BJ (cell line): ENCODE results near the gene CASTOR1. TPM values are rescaled to one million over a fixed set of nuclear protein-coding genes. Genes with fewer than 3 reads are reported as not detected.

Experiments used
- CTCF ChIA-PET: fragments of 350-600 bp; formaldehyde crosslinking; extraction: SDS; loops from one replicate; lab custom pipeline; 2021; ENCODE audit warnings: antibody characterized with exemption, inconsistent platforms; lab: Yijun Ruan, JAX
- POLR2A ChIA-PET: fragments of 300-600 bp; sonication (Branson Sonifier 250); formaldehyde crosslinking; extraction: SDS; loops from one replicate; lab custom pipeline; 2021; ENCODE audit warnings: antibody characterized with exemption; lab: Charles Lee
- DNase-seq: peaks from one replicate; pipeline ENCODE4 v3.0.0-alpha.2; 2011; ENCODE audit warnings: low read depth
- H3K27me3 ChIP-seq: 2 replicates; pipeline ENCODE4 v1.6.0; 2011; ENCODE audit warnings: low read length; ENCODE audit not compliant: control insufficient read depth, insufficient read depth
- H3K36me3 ChIP-seq: 2 replicates; pipeline ENCODE4 v1.5.1; 2011; ENCODE audit warnings: low read length; ENCODE audit not compliant: control insufficient read depth, insufficient read depth
- H3K4me3 ChIP-seq: 2 replicates; pipeline ENCODE4 v1.5.1; 2011; ENCODE audit warnings: low read depth, mild to moderate bottlenecking, control low read depth, low read length
- CTCF ChIP-seq: IDR thresholded peaks from 2 replicates; pipeline ENCODE4 v1.5.1; 2011; ENCODE audit warnings: low read depth, mild to moderate bottlenecking, control low read depth, inconsistent platforms, low read length, moderate library complexity; ENCODE audit not compliant: insufficient read depth
- polyA plus RNA-seq: library from polyadenylated mRNA; depleted of rRNA; stranded (reverse); fragments of >200 nt; gene quantifications from 2 replicates; pipeline ENCODE4 v1.2.3, GENCODE V29; 2011

Gene CASTOR1
- polyA plus RNA-seq, 1 experiment = 16.4 TPM

DNA sequence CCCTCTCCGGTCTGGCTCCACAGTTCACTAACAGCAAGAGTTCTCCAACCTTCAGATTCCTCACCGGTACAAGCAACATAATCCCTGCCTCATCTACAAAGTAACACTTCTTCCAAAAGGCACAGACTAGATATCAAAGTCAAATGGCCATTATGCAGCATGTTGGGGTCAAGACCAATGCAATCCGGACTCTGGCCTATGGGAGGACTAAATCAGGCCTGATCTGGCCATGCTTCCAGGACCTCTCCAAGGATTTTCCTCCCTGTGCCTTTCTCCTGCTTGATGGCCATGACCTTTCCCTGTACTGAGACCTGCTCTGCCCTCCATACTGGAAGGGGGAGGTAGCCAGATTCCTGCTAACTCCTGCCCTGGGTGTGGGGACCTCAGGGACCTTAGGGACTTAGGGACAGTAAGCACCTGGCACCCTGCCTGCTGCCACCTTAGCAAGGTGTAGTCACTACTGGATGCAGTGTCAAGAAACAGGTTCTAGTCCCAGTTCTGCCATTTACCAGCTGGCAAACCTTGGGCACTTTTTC is 30.8 kb upstream of the CASTOR1 start:
- POLR2A ChIA-PET = interaction anchor here (0.6 kb wide), 1 partner anchor 179 kb away, joined by 7 read pairs; no protein-coding TSS in a partner anchor

GRCh38 chr22:30318799-30319419 is 29.6 kb upstream of the CASTOR1 start:
- Histone ChIP-seq H3K4me3 (no peak overlapping the region), H3K27me3 (no peaks in the 10 kb centered on the region), H3K36me3 (peaks cover 4% of the 10 kb centered on the region)
- no peak for TF ChIP-seq CTCF
- ChIA-PET CTCF (no interaction called here), POLR2A (no interaction called here)
- no peak for DNase-seq

More for the DNA sequence above, 30.8 kb upstream of the CASTOR1 start:
- no peak for DNase-seq
- CTCF ChIA-PET = no interaction called here
- Histone ChIP-seq H3K36me3 (peaks cover 4% of the 10 kb centered on the region), H3K4me3 (no peak overlapping the region), H3K27me3 (no peaks in the 10 kb centered on the region)
- TF ChIP-seq CTCF = no peak

DNA sequence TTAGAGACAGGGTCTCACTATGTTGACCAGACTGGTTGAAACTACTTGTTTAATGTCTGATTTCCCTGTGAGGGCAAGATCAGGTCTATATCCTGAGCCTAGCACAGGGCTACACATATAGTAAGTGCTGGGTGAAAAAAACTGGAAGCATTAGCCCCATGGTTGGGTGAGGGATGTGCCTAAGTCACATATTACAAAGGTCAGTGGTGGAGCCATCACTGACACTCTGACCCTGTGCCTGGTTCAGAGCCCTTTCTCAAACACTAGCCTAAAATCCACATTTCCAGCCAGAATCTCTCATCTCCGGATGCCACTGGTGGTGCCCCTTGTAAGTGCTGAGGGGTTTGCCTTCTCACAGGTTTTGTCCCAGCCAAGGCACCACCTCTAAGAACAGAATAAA is 28.5 kb upstream of the CASTOR1 start:
- POLR2A ChIA-PET = no interaction called here
- no peak for TF ChIP-seq CTCF
- CTCF ChIA-PET = interaction anchor here (0.6 kb wide), 1 partner anchor 26 kb away, joined by 3 read pairs; no protein-coding TSS in a partner anchor
- Histone ChIP-seq H3K4me3 (no peak overlapping the region), H3K27me3 (no peaks in the 10 kb centered on the region), H3K36me3 (peaks cover 4% of the 10 kb centered on the region)
- DNase-seq = no peak

- ChIA-PET CTCF (interaction anchor here (0.7 to 2.1 kb wide), 2 partner anchors 28 to 70 kb away, joined by 3 to 6 read pairs; no protein-coding TSS in a partner anchor), POLR2A (no interaction called here)
- no peak for TF ChIP-seq CTCF
- Histone ChIP-seq H3K36me3 (peaks cover 4% of the 10 kb centered on the region), H3K4me3 (no peak overlapping the region), H3K27me3 (no peaks in the 10 kb centered on the region)
- DNase-seq = no peak
These were observed 26.8 kb upstream of the CASTOR1 start for GRCh38 chr22:30315962-30316576.

DNA sequence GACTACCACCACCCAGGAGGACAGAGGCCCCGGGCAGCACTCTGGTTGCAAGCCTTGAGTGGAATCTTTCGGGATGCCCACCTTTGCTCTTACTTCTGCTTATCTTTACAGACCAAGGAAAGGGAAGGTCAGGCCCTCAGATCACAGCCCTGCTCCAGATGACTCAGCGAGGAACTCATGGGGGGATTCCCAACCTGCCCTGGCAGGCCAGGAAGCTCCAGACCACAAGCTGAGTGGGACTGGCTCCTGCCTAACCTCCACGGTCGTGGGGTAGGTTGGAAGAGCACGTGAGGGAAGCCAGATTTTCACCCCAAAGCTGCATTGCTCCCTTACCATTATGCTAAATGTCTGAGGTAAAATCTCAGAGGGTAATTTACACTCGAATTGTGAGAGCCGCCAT is 25.6 kb upstream of the CASTOR1 start:
- DNase-seq = no peak
- no peak overlapping the region for H3K4me3 ChIP-seq
- POLR2A ChIA-PET = no interaction called here
- no peak for TF ChIP-seq CTCF
- no peaks in the 10 kb centered on the region for H3K27me3 ChIP-seq
- CTCF ChIA-PET = interaction anchor here (0.6 to 2.1 kb wide), 2 partner anchors 16 to 27 kb away, joined by 3 to 6 read pairs; no protein-coding TSS in a partner anchor
- H3K36me3 ChIP-seq = peaks cover 4% of the 10 kb centered on the region
